ENCODE measurements around the gene PRKG1.
"Not testable (repeated sequence)": the region's sequence is repeated elsewhere in the genome, so short reads cannot be mapped to it uniquely, and the experiment has no call there.

PRKG1 gene

GRCh38 chr10:51327432-51327831 is 253.1 kb downstream of the PRKG1 start:
- TF ChIP-seq POLR2AphosphoS5 (IDR thresholded peaks at IDR 0.05; ENCODE audit: low read depth) (no peak), REST (IDR thresholded peaks at IDR 0.05; ENCODE audit: insufficient replicate concordance, low read depth) (no peak), CTCF (IDR thresholded peaks at IDR 0.05; ENCODE audit: insufficient read depth, low read length) (no peak), SPI1 (IDR thresholded peaks at IDR 0.05; ENCODE audit: borderline replicate concordance, low read depth) (no peak), GABPA (IDR thresholded peaks at IDR 0.05; ENCODE audit: low read depth) (no peak)
- H3K27ac ChIP-seq (replicated peaks) = no peak overlapping the region
- no peak overlapping the region for H3K4me3 ChIP-seq (replicated peaks; ENCODE audit: insufficient read depth, low read length)
- no peak for DNase-seq (ENCODE audit: low read depth in 1 of 2, low spot score in 1 of 2)
- H3K27me3 ChIP-seq (ENCODE audit: insufficient read depth, poor library complexity, severe bottlenecking) = no peaks in the 10 kb centered on the region

GRCh38 chr10:51340366-51340765 is 266.1 kb downstream of the PRKG1 start:
- no peak for DNase-seq (ENCODE audit: low read depth in 1 of 2, low spot score in 1 of 2)
- Histone ChIP-seq H3K27me3 (ENCODE audit: insufficient read depth, poor library complexity, severe bottlenecking) (no peaks in the 10 kb centered on the region), H3K4me3 (replicated peaks; ENCODE audit: insufficient read depth, low read length) (no peak overlapping the region), H3K27ac (replicated peaks) (no peak overlapping the region)
- TF ChIP-seq POLR2AphosphoS5 (IDR thresholded peaks at IDR 0.05; ENCODE audit: low read depth) (no peak), SPI1 (IDR thresholded peaks at IDR 0.05; ENCODE audit: borderline replicate concordance, low read depth) (no peak), CTCF (IDR thresholded peaks at IDR 0.05; ENCODE audit: insufficient read depth, low read length) (no peak), REST (IDR thresholded peaks at IDR 0.05; ENCODE audit: insufficient replicate concordance, low read depth) (no peak), GABPA (IDR thresholded peaks at IDR 0.05; ENCODE audit: low read depth) (no peak)

- DNase-seq (ENCODE audit: low read depth in 1 of 2, low spot score in 1 of 2) = no peak
- no peaks in the 10 kb centered on the region for H3K27me3 ChIP-seq (ENCODE audit: insufficient read depth, poor library complexity, severe bottlenecking)
- H3K27ac ChIP-seq (replicated peaks) = no peak overlapping the region
- H3K4me3 ChIP-seq (replicated peaks; ENCODE audit: insufficient read depth, low read length) = no peak overlapping the region
- TF ChIP-seq SPI1 (IDR thresholded peaks at IDR 0.05; ENCODE audit: borderline replicate concordance, low read depth) (no peak), CTCF (IDR thresholded peaks at IDR 0.05; ENCODE audit: insufficient read depth, low read length) (no peak), POLR2AphosphoS5 (IDR thresholded peaks at IDR 0.05; ENCODE audit: low read depth) (no peak), GABPA (IDR thresholded peaks at IDR 0.05; ENCODE audit: low read depth) (no peak)
Observed at GRCh38 chr10:51340845-51341610, 266.7 kb downstream of the PRKG1 start.

GRCh38 chr10:51341745-51342144 is 267.5 kb downstream of the PRKG1 start:
- H3K27me3 ChIP-seq (ENCODE audit: insufficient read depth, poor library complexity, severe bottlenecking); H3K27ac ChIP-seq (replicated peaks); DNase-seq (ENCODE audit: low read depth in 1 of 2, low spot score in 1 of 2); H3K4me3 ChIP-seq (replicated peaks; ENCODE audit: insufficient read depth, low read length): not testable (repeated sequence)

Data from HL-60 (cell line).